GM12874 (cell line): ENCODE measurements around the gene PARD3B.

Source experiments
- CTCF ChIP-seq: IDR thresholded peaks from 2 replicates; pipeline ENCODE4 v1.5.1; 2011; ENCODE audit warnings: low read depth, mild to moderate bottlenecking, control low read depth, low read length, moderate library complexity; ENCODE audit not compliant: insufficient read depth

Gene PARD3B

GRCh38 chr2:205188239-205189138 is 643.2 kb downstream of the PARD3B start:
- TF ChIP-seq CTCF, result no peak

- TF ChIP-seq CTCF, result no peak
These were observed 644.0 kb downstream of the PARD3B start for GRCh38 chr2:205189301-205189700.

GRCh38 chr2:205190528-205190927 is 645.3 kb downstream of the PARD3B start:
- TF ChIP-seq CTCF, result no peak

GRCh38 chr2:205193125-205193835 is 648.0 kb downstream of the PARD3B start:
- no peak for TF ChIP-seq CTCF

GRCh38 chr2:205193836-205194228 is 648.6 kb downstream of the PARD3B start:
- no peak for TF ChIP-seq CTCF

GRCh38 chr2:205197468-205198139 is 652.3 kb downstream of the PARD3B start:
- TF ChIP-seq CTCF, result no peak

GRCh38 chr2:205198140-205198525 is 652.9 kb downstream of the PARD3B start:
- TF ChIP-seq CTCF, result no peak
